HEK293T (cell line): ENCODE data around the gene AGFG1.

Source experiments
- ARNT ChIP-seq: fragments of 450-650 bp; IDR thresholded peaks from 2 replicates; pipeline ENCODE4 v1.6.1; 2017; ENCODE audit warnings: mild to moderate bottlenecking
- BHLHE40 ChIP-seq: fragments of 450-650 bp; IDR thresholded peaks from 2 replicates; pipeline ENCODE4 v1.6.1; 2016; ENCODE audit warnings: mild to moderate bottlenecking, moderate library complexity, borderline replicate concordance
- CTBP1 ChIP-seq: fragments of 450-650 bp; IDR thresholded peaks from 2 replicates; pipeline ENCODE4 v1.6.1; 2016; ENCODE audit warnings: borderline replicate concordance
- FOXM1 ChIP-seq: fragments of 450-650 bp; IDR thresholded peaks from 2 replicates; pipeline ENCODE4 v1.6.1; 2017; ENCODE audit warnings: mild to moderate bottlenecking, borderline replicate concordance
- L3MBTL2 ChIP-seq: fragments of 450-650 bp; conservative IDR thresholded peaks from 2 replicates; pipeline ENCODE4 v1.6.1; 2016; ENCODE audit warnings: mild to moderate bottlenecking
- LEF1 ChIP-seq: fragments of 450-650 bp; IDR thresholded peaks from 2 replicates; pipeline ENCODE4 v1.6.1; 2017; ENCODE audit warnings: mild to moderate bottlenecking, borderline replicate concordance
- SP1 ChIP-seq: fragments of 450-650 bp; IDR thresholded peaks from 2 replicates; pipeline ENCODE4 v1.6.1; 2017
- SUZ12 ChIP-seq: fragments of 450-650 bp; IDR thresholded peaks from 2 replicates; pipeline ENCODE4 v1.6.1; 2016; ENCODE audit warnings: mild to moderate bottlenecking
- TARDBP ChIP-seq: fragments of 450-650 bp; IDR thresholded peaks from 2 replicates; pipeline ENCODE4 v1.6.1; 2016
- ZNF384 ChIP-seq: fragments of 450-650 bp; IDR thresholded peaks from 2 replicates; pipeline ENCODE4 v1.6.1; 2016

GRCh38 chr2:227565080-227565479 lies 93.1 kb downstream of the AGFG1 start:
- TF ChIP-seq TARDBP (no peak), CTBP1 (no peak), BHLHE40 (no peak), SP1 (no peak), FOXM1 (no peak), LEF1 (no peak), SUZ12 (no peak), ARNT (no peak), L3MBTL2 (no peak), ZNF384 (no peak)
